GM23338 (cell line): Measurements from ENCODE around the gene IDI1. TPM values are rescaled to one million over a fixed set of nuclear protein-coding genes. Genes with fewer than 3 reads are reported as not detected.

ENCODE experiments used
- ATAC-seq: fragments of 200-7000 bp; cut with Tn5 transposase; 3 replicates; pipeline ENCODE4 v1.9.1; 2020
- DNase-seq: peaks from one replicate; pipeline ENCODE4 v3.0.0-alpha.2; 2015; ENCODE audit warnings: low spot score
- H2AFZ ChIP-seq: fragments of 200-600 bp; sonication (generic); 2 replicates; pipeline ENCODE4 v1.8.0; 2016; ENCODE audit warnings: antibody characterized with exemption, mild to moderate bottlenecking, moderate library complexity
- H3F3A ChIP-seq: fragments of 200-600 bp; sonication (generic); replicated peaks from 2 replicates; pipeline ENCODE4 v1.8.0; 2017; ENCODE audit warnings: antibody characterized with exemption, mixed run types, low read depth
- H3K27ac ChIP-seq: fragments of 200-600 bp; sonication (generic); 2 replicates; pipeline ENCODE4 v1.6.1; 2016; ENCODE audit warnings: low read depth
- H3K27me3 ChIP-seq: fragments of 200-600 bp; sonication (generic); 2 replicates; pipeline ENCODE4 v1.8.0; 2016; ENCODE audit warnings: mild to moderate bottlenecking, mixed run types, moderate library complexity; ENCODE audit not compliant: insufficient read depth
- H3K36me3 ChIP-seq: fragments of 200-600 bp; sonication (generic); 2 replicates; pipeline ENCODE4 v1.8.0; 2016; ENCODE audit warnings: mild to moderate bottlenecking; ENCODE audit not compliant: insufficient read depth
- H3K4me1 ChIP-seq: fragments of 200-600 bp; sonication (generic); 2 replicates; pipeline ENCODE4 v1.8.0; 2016; ENCODE audit warnings: mild to moderate bottlenecking, moderate library complexity; ENCODE audit not compliant: insufficient read depth
- H3K4me2 ChIP-seq: fragments of 200-600 bp; sonication (generic); 2 replicates; pipeline ENCODE4 v1.7.1; 2017; ENCODE audit warnings: mixed run types
- H3K4me3 ChIP-seq: fragments of 200-600 bp; sonication (generic); 2 replicates; pipeline ENCODE4 v1.6.1; 2016; ENCODE audit warnings: mixed run types
- H3K79me2 ChIP-seq: fragments of 200-600 bp; sonication (generic); replicated peaks from 2 replicates; pipeline ENCODE4 v1.8.0; 2017; ENCODE audit warnings: mild to moderate bottlenecking; ENCODE audit not compliant: insufficient read depth
- H3K9me2 ChIP-seq: fragments of 200-600 bp; sonication (generic); 2 replicates; pipeline ENCODE4 v1.8.0; 2017; ENCODE audit not compliant: insufficient read depth
- H4K20me1 ChIP-seq: fragments of 200-600 bp; sonication (generic); replicated peaks from 2 replicates; pipeline ENCODE4 v1.8.0; 2017; ENCODE audit warnings: mild to moderate bottlenecking; ENCODE audit not compliant: insufficient read depth
- H3K27ac Mint-ChIP-seq: 2 replicates; pipeline ENCODE4 v1.8.0; 2020; ENCODE audit warnings: inconsistent platforms, mild to moderate bottlenecking, moderate library complexity, mixed read lengths
- H3K27me3 Mint-ChIP-seq: 3 replicates; pipeline ENCODE4 v1.8.0; 2022; ENCODE audit warnings: low read depth, mild to moderate bottlenecking, moderate library complexity, mixed read lengths, inconsistent platforms; ENCODE audit not compliant: insufficient read depth, poor library complexity
- H3K36me3 Mint-ChIP-seq: 3 replicates; pipeline ENCODE4 v1.8.0; 2021; ENCODE audit warnings: low read depth, mild to moderate bottlenecking, inconsistent platforms, moderate library complexity, mixed read lengths
- H3K4me1 Mint-ChIP-seq: 3 replicates; pipeline ENCODE4 v1.8.0; 2020; ENCODE audit warnings: mild to moderate bottlenecking, inconsistent platforms, mixed read lengths
- H3K4me3 Mint-ChIP-seq: 3 replicates; pipeline ENCODE4 v1.8.0; 2021; ENCODE audit warnings: moderate library complexity, mild to moderate bottlenecking, inconsistent platforms, mixed read lengths
- H3K9me3 Mint-ChIP-seq: 3 replicates; pipeline ENCODE4 v1.8.0; 2020; ENCODE audit warnings: moderate library complexity, mild to moderate bottlenecking, inconsistent platforms, mixed read lengths
- CREB1 ChIP-seq: fragments of 250-450 bp; sonication (Bioruptor Pico); IDR thresholded peaks from 2 replicates; pipeline ENCODE4 v1.5.0; 2020; ENCODE audit warnings: low read depth, mild to moderate bottlenecking, moderate library complexity
- CTCF ChIP-seq, 2 experiments: fragments of 200-600 bp in 1 of 2; sonication (generic) in 1 of 2; conservative IDR thresholded peaks; 2 replicates each; pipeline versions ENCODE4 v1.5.1 to v1.6.1; 2016 to 2017; ENCODE audit warnings: antibody characterized with exemption in 2 of 2, low read depth in 2 of 2, mild to moderate bottlenecking in 2 of 2, moderate library complexity in 1 of 2
- ETS1 ChIP-seq: IDR thresholded peaks from 2 replicates; pipeline ENCODE4 v1.6.1; 2016; ENCODE audit warnings: antibody characterized with exemption
- EZH2 ChIP-seq: fragments of 200-600 bp; sonication (generic); IDR thresholded peaks from one replicate; pipeline ENCODE4 v1.8.0; 2017; ENCODE audit warnings: antibody characterized with exemption, mild to moderate bottlenecking, low read depth; ENCODE audit not compliant: unreplicated experiment
- EZH2phosphoT487 ChIP-seq: fragments of 200-600 bp; sonication (generic); IDR thresholded peaks from one replicate; pipeline ENCODE4 v1.8.1; 2018; ENCODE audit warnings: antibody characterized with exemption; ENCODE audit not compliant: unreplicated experiment
- JUNB ChIP-seq: IDR thresholded peaks from one replicate; pipeline ENCODE4 v1.6.1; 2016; ENCODE audit warnings: antibody characterized with exemption; ENCODE audit not compliant: unreplicated experiment
- NANOG ChIP-seq: IDR thresholded peaks from 2 replicates; pipeline ENCODE4 v1.6.1; 2016; ENCODE audit warnings: antibody characterized with exemption, borderline replicate concordance
- POLR2AphosphoS5 ChIP-seq: IDR thresholded peaks from 2 replicates; pipeline ENCODE4 v1.6.1; 2016; ENCODE audit warnings: antibody characterized with exemption, low read depth
- REST ChIP-seq: IDR thresholded peaks from one replicate; pipeline ENCODE4 v1.6.1; 2018; ENCODE audit warnings: antibody characterized with exemption; ENCODE audit not compliant: unreplicated experiment
- STAT1 ChIP-seq: IDR thresholded peaks from one replicate; pipeline ENCODE4 v1.6.1; 2016; ENCODE audit warnings: antibody characterized with exemption; ENCODE audit not compliant: unreplicated experiment
- ZNF114 ChIP-seq: fragments of 250-450 bp; sonication (Bioruptor Pico); IDR thresholded peaks from 2 replicates; pipeline ENCODE4 v1.5.0; 2020; ENCODE audit warnings: mild to moderate bottlenecking, moderate library complexity
- polyA plus RNA-seq: library from polyadenylated mRNA; unstranded; fragments of >200 nt; fragmentation: Nextera tagmentation; extraction: Ambion mirVana; gene quantifications from 2 replicates; pipeline ENCODE4 v1.2.1, GENCODE V29; 2016
- total RNA-seq: library from RNA; depleted of rRNA; stranded (reverse); fragments of >200 nt; shearing (Covaris generic); gene quantifications from 2 replicates; pipeline ENCODE4 v1.2.3, GENCODE V29; 2014

IDI1 gene
- total and polyA plus RNA-seq, 2 experiments from 2014 or later, result 119 to 154 TPM

- H3K27me3 ChIP-seq, result no peaks in the 10 kb centered on the region
- peaks cover 17% of the 10 kb centered on the region for H3K36me3 ChIP-seq
- peaks cover 12% of the 10 kb centered on the region; the same call in 1 of the 2 replicates for H3F3A ChIP-seq
- H2AFZ ChIP-seq, result no peak overlapping the region
- H3K27ac ChIP-seq, result peak overlapping the region; percentile 60; the same call in 1 of the 2 replicates
- Mint-ChIP-seq H3K36me3 (peaks cover 38% of the 10 kb centered on the region), H3K9me3 (no peaks in the 10 kb centered on the region), H3K4me3 (no peak overlapping the region), H3K27ac (no peak overlapping the region), H3K4me1 (peaks cover 3% of the 10 kb centered on the region; the same call in 1 of the 3 replicates), H3K27me3 (peaks cover 6% of the 10 kb centered on the region)
- no peaks in the 10 kb centered on the region for H3K4me1 ChIP-seq
- no peaks in the 10 kb centered on the region for H3K79me2 ChIP-seq
- TF ChIP-seq NANOG (no peak), EZH2phosphoT487 (no peak), CREB1 (CRISPR knock-in tag) (no peak), STAT1 (no peak), POLR2AphosphoS5 (no peak), EZH2 (no peak), JUNB (no peak), ETS1 (no peak), REST (no peak), ZNF114 (CRISPR knock-in tag) (no peak)
- DNase-seq (peak; percentile 35), ATAC-seq (peak; percentile 60)
- H3K4me2 ChIP-seq, result no peak overlapping the region
- no peaks in the 10 kb centered on the region; the same call in none of the 2 replicates for H4K20me1 ChIP-seq
- no peak overlapping the region for H3K4me3 ChIP-seq
- no peaks in the 10 kb centered on the region for H3K9me2 ChIP-seq
These were observed 26.5 kb downstream of the IDI1 start for GRCh38 chr10:1022413-1022812.

GRCh38 chr10:1020958-1021357 lies 28.0 kb downstream of the IDI1 start:
- Histone ChIP-seq H3K36me3 (peaks cover 29% of the 10 kb centered on the region), H3K27me3 (no peaks in the 10 kb centered on the region), H3K9me2 (no peaks in the 10 kb centered on the region), H3K4me1 (no peaks in the 10 kb centered on the region), H4K20me1 (peaks cover 3% of the 10 kb centered on the region), H3F3A (peaks cover 12% of the 10 kb centered on the region; the same call in 1 of the 2 replicates), H2AFZ (no peak overlapping the region), H3K79me2 (no peaks in the 10 kb centered on the region), H3K4me2 (no peak overlapping the region), H3K27ac (no peak overlapping the region), H3K4me3 (no peak overlapping the region)
- peaks cover 52% of the 10 kb centered on the region for H3K36me3 Mint-ChIP-seq
- no peak overlapping the region for H3K27ac Mint-ChIP-seq
- no peak for DNase-seq
- ATAC-seq, result peak; percentile 16
- H3K27me3 Mint-ChIP-seq, result peaks cover 6% of the 10 kb centered on the region
- peaks cover 3% of the 10 kb centered on the region; the same call in 1 of the 3 replicates for H3K4me1 Mint-ChIP-seq
- no peaks in the 10 kb centered on the region for H3K9me3 Mint-ChIP-seq
- TF ChIP-seq POLR2AphosphoS5 (0 out of 2 replicates have a peak, but pooled peaks have one; percentile 1), CTCF (conservative IDR thresholded peaks at IDR 0.05; ENCODE audit: low read depth in 2 of 2) (no peak)
- H3K4me3 Mint-ChIP-seq, result no peak overlapping the region
